Ovary (tissue), 9 donors: Measurements from ENCODE around the gene DENND1A. TPM values are rescaled to one million over a fixed set of nuclear protein-coding genes. Genes with fewer than 3 reads are reported as not detected.

Experiments used
- DNase-seq, 5 donors: peaks; one replicate each; pipeline ENCODE4 v3.0.0-alpha.2; 2019 to 2020
- H3K27ac ChIP-seq, 2 donors: fragments of 200-600 bp; one replicate each; pipeline versions ENCODE4 v1.5.1 to v1.8.0; 2019 to 2022
- H3K27me3 ChIP-seq: fragments of 200-600 bp; one replicate; pipeline ENCODE4 v1.8.0; 2022
- H3K36me3 ChIP-seq: fragments of 200-600 bp; sonication (generic); one replicate; pipeline ENCODE4 v1.5.1; 2019
- H3K4me1 ChIP-seq: one replicate; pipeline ENCODE4 v1.8.1; 2013; ENCODE audit warnings: mild to moderate bottlenecking, moderate library complexity; ENCODE audit not compliant: insufficient read depth
- H3K4me3 ChIP-seq: fragments of 200-600 bp; sonication (generic); one replicate; pipeline ENCODE4 v1.5.1; 2017
- H3K9me3 ChIP-seq, 2 donors: fragments of 200-600 bp in 1 of 2; sonication (generic) in 1 of 2; one replicate each; pipeline versions ENCODE4 v1.5.1 to v1.8.1; 2013 to 2019; ENCODE audit warnings: mild to moderate bottlenecking in 1 of 2, moderate library complexity in 1 of 2
- CTCF ChIP-seq, 3 donors: fragments of 450-650 bp in 2 of 3; fragments of 200-600 bp in 1 of 3; IDR thresholded peaks; one replicate each; pipeline versions ENCODE4 v1.5.1 to v1.8.0; 2016 to 2022; ENCODE audit warnings: antibody characterized with exemption in 3 of 3, mild to moderate bottlenecking in 1 of 3
- EP300 ChIP-seq: sonication (generic); formaldehyde crosslinking; IDR thresholded peaks from one replicate; pipeline ENCODE4 v1.6.1; 2017; ENCODE audit warnings: antibody characterized with exemption
- POLR2A ChIP-seq: fragments of 450-650 bp; IDR thresholded peaks from one replicate; pipeline ENCODE4 v1.6.1; 2017; ENCODE audit warnings: antibody characterized with exemption, mild to moderate bottlenecking, moderate library complexity
- WGBS, 3 donors: extraction: QIAGEN DNeasy Blood & Tissue Kit in 1 of 3; methylation state at CpG; one replicate each; pipeline versions ENCODE4 v1.1.5 to v1.1.7; 2013 to 2017; 5-methylcytosine and 5-hydroxymethylcytosine counted together
- intact Hi-C, 4 donors: fragments of 100-400 bp; cut with DNase I; formaldehyde crosslinking; loops; one replicate each; pipeline versions ENCODE4 v1.11.0 to v1.15.1; 2022 to 2023
- polyA plus RNA-seq, 2 donors: library from polyadenylated mRNA; stranded (reverse); fragments of 200-250 nt in 1 of 2; fragments of 350-450 nt in 1 of 2; fragmentation: Illumina TruSeq in 1 of 2; extraction: RNeasy Lipid Tissue Mini Kit (QIAGEN cat#74804) in 1 of 2; gene quantifications; one replicate each; pipeline ENCODE4 v1.2.3, GENCODE V29; 2013 to 2014
- total RNA-seq, 7 donors: library from RNA; depleted of rRNA in 2 of 7; stranded (reverse); fragments of >200 nt in 2 of 7; fragmentation: NEBNext Ultra II Directional in 3 of 7; extraction: Animal tissue kit (Norgen Biotek cat#: 25700) in 3 of 7; gene quantifications; one replicate each; pipeline versions ENCODE4 v1.1.0 to v1.2.4, GENCODE V29; 2016 to 2023
- donor health status: DM: no; HTN: no; CAD: no; lungs with moderate emphysema.
- donor health status: DM: no; HTN: no; CAD: no.
- donor health status: Bipolar disorder and iron deficiency.
- donor health status: DM: yes; HTN: yes; CAD: no.
- donor health status: DM: no; HTN: no; CAD: no.
- donor health status: DM: yes; HTN: yes; CAD: no.

The DENND1A gene
- total and polyA plus RNA-seq, 9 donors: 10.4 to 24.5 (median 17.1) TPM

GRCh38 chr9:123605286-123605685 is 324.6 kb downstream of the DENND1A start:
- Histone ChIP-seq H3K9me3 (no peaks in the 10 kb centered on the region), H3K4me1 (no peaks in the 10 kb centered on the region), H3K36me3 (no peaks in the 10 kb centered on the region), H3K4me3 (no peak overlapping the region), H3K27me3 (no peaks in the 10 kb centered on the region), H3K27ac (no peak overlapping the region)
- no peak for TF ChIP-seq CTCF (IDR thresholded peaks at IDR 0.05)
- TF ChIP-seq POLR2A: no peak
- TF ChIP-seq EP300: no peak
- intact Hi-C loops: no loop called here
- DNase-seq: no peak
- 79 to 94% (median 82%) methylated on average over 5 of the region's 5 CpGs for WGBS, 3 donors

- Histone ChIP-seq H3K4me3 (no peak overlapping the region), H3K27ac (no peak overlapping the region), H3K27me3 (no peaks in the 10 kb centered on the region), H3K4me1 (no peaks in the 10 kb centered on the region), H3K9me3 (no peaks in the 10 kb centered on the region), H3K36me3 (no peaks in the 10 kb centered on the region)
- intact Hi-C loops: no loop called here
- 53 to 86% (median 78%) methylated on average over 3 of the region's 3 CpGs for WGBS, 3 donors
- DNase-seq: no peak
- TF ChIP-seq POLR2A: no peak
- no peak for TF ChIP-seq EP300
- TF ChIP-seq CTCF (IDR thresholded peaks at IDR 0.05): no peak
Measured at GRCh38 chr9:123604861-123605260, 325.1 kb downstream of the DENND1A start.

- 95 to 98% (median 96%) methylated on average over 2 of the region's 2 CpGs for WGBS, 3 donors
- Histone ChIP-seq H3K27ac (no peak overlapping the region), H3K4me3 (no peak overlapping the region), H3K27me3 (no peaks in the 10 kb centered on the region), H3K4me1 (no peaks in the 10 kb centered on the region), H3K9me3 (no peaks in the 10 kb centered on the region), H3K36me3 (no peaks in the 10 kb centered on the region)
- DNase-seq: no peak
- intact Hi-C loops: no loop called here
- TF ChIP-seq POLR2A (no peak), CTCF (IDR thresholded peaks at IDR 0.05) (no peak)
Measured at GRCh38 chr9:123601828-123602227, 328.1 kb downstream of the DENND1A start.

GRCh38 chr9:123599781-123600180 is 330.1 kb downstream of the DENND1A start:
- WGBS, 3 donors: 95 to 97% (median 95%) methylated on average over 7 of the region's 7 CpGs
- H3K9me3 ChIP-seq: no peaks in the 10 kb centered on the region
- intact Hi-C loops: no loop called here

More at GRCh38 chr9:123599781-123600180, 330.1 kb downstream of the DENND1A start:
- no peaks in the 10 kb centered on the region for H3K4me1 ChIP-seq
- H3K27ac ChIP-seq: no peak overlapping the region
- TF ChIP-seq EP300: no peak
- no peak for TF ChIP-seq POLR2A
- TF ChIP-seq CTCF (IDR thresholded peaks at IDR 0.05): no peak
- DNase-seq: no peak
- no peaks in the 10 kb centered on the region for H3K27me3 ChIP-seq
- no peak overlapping the region for H3K4me3 ChIP-seq
- no peaks in the 10 kb centered on the region for H3K36me3 ChIP-seq
